Thyroid gland (tissue), 4 donors: ENCODE measurements around the gene PHOX2B.

ENCODE experiments used
- CTCF ChIP-seq, 6 experiments: fragments of 200-600 bp in 3 of 6; fragments of 450-650 bp in 3 of 6; sonication (generic) in 3 of 6; IDR thresholded peaks; one replicate each; pipeline ENCODE4 v1.5.1; 2016 to 2019; ENCODE audit warnings: antibody characterized with exemption in 6 of 6, mild to moderate bottlenecking in 2 of 6, inconsistent platforms in 1 of 6, moderate library complexity in 1 of 6
- POLR2A ChIP-seq, 2 donors: fragments of 450-650 bp; IDR thresholded peaks; one replicate each; pipeline ENCODE4 v1.6.1; 2017; ENCODE audit warnings: antibody characterized with exemption in 2 of 2, mild to moderate bottlenecking in 2 of 2, moderate library complexity in 1 of 2

- TF ChIP-seq POLR2A (IDR thresholded peaks at IDR 0.05) (no peak), CTCF (IDR thresholded peaks at IDR 0.05) (no peak)
These were observed 1.1 kb upstream of the PHOX2B start for GRCh38 chr4:41749631-41750039.
